NOMO-1 treated with dmso at 0.1 percent for 144 hours (cell line): ENCODE results near the gene TWIST1.

Experiments used
- DNase-seq: peaks from one replicate; lab custom pipeline; 2025; ENCODE audit not compliant: unreplicated experiment; lab: John Stamatoyannopoulos, UW

The TWIST1 gene

DNA sequence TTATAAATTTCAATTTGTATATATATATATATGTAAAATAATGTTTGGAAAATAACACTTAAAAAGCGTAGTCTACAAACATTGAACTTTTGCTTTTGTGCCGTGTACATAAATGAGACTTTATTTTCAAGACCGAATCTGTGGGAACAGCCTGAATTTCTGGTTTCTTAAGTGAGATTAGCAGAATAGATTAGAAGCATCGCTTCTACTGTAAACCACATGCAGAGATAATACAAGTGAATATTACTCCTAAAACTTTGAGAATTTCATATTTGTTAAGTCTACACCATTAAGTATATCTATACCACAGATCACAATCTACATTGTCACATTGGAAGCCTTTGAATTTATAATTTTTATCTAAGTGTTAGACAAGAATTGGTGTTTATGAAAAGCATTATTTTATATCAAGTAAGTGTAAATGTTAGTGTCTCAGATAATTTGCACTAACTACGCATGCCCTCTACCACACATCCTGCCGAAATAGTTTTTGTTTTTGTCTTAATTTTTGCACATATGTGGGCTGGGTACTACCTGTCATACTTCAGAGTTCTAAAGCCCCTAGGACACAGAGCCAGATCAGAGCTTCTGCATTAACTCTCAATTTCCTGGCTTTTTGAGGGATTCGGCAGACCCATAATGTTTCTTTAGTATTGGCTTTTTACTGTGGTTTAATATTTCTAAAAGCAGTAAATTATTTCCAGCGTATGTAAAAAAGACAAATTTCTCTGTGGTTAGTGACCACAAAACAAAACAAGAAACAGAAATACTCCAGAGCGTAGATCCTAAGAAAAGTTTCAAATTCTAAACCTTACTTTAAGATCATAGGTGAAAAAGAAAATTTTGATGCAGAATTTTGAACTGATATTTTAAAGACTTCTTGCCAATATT is 20.0 kb downstream of the TWIST1 start:
- DNase-seq: no peak

DNA sequence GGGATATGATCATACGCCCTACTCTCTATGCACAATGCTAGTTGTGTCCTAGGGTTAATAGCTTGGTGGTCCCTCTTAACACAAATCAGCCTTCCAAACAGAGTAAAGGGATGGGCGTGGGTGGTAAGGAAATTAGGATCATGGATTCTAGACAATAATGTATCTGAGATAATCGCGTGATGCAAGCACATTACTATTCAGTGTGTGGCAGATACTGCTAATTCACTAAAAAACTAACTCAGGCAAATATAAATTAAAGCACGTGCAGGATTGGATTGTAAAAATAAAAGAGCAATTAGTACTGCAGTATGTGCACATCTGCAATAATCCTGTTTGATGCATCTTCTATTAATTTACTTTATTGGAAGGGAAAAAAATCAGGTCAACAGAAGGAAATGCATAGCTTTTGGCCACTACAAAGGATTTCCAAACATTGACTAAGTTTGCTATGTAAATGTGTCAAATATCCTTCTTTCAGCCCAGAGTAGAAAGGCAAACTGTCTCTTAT is 22.0 kb downstream of the TWIST1 start:
- DNase-seq: no peak

DNA sequence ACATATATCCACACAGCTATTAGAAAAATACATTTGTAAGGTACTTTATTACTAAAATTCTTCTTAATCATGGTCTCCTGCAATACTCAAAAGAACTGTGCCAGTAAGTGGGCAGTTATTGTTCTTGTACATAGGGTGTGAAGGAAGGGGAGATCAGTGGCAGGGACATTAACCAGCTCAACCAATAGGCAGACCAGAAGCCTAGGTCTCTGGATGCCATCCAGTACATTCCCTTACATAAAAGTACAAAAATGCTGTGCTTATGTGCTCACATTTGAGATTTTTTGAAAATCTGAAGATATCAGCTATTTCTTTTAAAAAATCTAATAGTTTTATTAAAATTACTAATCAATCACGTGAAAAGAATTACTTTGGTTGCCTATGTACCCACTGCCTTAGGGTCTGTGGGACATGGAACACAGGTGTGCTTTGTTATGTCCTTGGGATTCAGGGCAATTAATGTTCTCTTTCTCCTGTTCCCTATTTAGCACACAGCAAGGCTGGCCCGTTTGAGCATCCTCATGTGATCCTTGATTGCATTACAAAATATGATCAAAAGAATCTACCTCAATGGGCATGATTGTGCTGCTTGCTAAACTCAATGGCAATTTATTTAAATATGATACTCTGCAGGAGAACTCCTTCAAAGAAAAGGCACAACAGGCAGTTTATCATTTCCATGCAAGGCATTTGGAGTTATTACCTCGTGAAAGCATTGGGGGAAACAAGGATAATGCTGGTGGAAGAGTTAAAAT is 22.7 kb downstream of the TWIST1 start:
- no peak for DNase-seq

DNA sequence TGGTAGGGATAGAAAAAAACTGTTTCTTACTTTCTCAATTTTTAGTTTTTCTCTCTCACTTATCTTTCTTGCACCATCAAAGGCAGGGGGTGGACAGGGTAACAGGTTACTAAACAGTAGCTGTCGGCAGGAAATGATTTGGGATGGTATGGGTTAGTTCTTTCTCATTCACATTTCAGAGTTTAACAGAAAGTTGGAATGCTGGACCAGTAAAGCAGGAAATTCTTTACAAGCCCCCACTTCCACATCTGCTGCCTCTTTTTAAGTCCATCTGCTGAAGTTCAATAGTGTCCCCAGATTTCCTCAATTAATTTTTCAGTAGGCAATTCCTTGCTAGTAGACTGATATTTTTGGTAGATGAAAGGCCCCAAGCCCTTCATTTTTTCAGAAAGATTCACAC is 23.3 kb downstream of the TWIST1 start:
- no peak for DNase-seq

DNA sequence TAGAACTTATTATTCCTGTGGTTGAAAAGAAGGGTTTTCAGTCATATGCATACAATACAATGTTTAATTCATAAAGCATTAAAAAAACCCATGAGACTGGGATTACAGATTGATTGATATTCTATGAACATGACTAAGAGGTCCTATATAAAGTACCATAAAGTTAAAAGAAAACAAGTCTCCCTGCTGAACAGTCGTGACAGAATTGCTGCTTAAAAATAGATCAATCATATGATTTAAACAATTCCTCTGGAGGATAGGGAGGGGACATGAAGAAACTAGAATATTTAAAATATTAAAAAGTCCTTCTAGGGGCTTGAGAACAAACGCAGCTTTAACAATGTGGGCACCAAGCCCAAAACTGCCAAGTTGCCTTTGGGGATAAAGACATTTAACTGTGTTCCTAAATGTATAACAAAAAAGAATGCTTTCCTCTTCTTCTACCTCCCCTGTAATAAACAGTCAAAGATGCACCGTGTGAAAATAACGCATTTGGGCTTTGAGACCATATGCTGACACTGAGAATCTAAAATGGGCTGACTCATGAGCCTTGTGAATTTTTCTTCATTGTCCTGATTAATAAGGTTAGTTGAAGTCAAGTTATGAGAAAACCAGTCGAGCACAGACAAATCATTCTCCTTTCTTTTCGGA is 25.8 kb downstream of the TWIST1 start:
- DNase-seq: no peak

DNA sequence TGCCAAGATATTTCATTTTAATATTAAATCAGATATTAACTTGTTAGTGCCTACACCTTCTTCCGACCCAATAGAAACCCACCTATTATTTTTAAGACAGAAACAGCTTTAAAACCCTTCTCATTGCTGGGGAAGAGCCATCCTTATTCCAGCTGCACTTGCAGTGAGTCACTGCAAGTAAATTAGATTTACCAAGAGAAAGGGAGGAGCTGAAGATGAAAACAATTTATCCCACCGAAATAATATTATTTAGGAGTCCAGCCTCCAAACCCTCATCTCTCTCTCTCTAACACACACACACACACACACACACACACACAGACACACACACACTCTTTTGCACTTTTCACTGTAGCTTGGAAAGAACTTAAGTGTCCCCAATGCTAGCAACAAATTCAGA is 26.9 kb downstream of the TWIST1 start:
- DNase-seq: no peak

DNA sequence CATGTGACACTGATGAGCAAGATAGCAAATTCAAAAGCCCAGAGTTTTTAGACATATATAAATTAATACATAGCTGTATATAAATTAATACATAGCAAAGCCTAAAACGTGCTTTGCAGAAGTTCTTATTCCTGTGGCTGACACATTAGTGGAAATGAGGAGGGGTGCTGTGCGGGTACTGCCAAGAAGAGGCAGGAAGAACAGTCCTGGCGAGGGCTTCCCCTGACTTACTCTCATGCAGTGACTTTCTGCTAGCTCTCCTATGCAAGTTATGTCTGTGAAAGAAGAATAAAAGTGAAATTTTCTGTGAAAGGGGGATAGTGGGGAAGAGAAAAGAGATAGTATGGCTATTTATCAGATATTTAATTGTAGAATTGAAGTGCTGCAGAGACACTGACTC is 27.6 kb downstream of the TWIST1 start:
- DNase-seq: no peak

DNA sequence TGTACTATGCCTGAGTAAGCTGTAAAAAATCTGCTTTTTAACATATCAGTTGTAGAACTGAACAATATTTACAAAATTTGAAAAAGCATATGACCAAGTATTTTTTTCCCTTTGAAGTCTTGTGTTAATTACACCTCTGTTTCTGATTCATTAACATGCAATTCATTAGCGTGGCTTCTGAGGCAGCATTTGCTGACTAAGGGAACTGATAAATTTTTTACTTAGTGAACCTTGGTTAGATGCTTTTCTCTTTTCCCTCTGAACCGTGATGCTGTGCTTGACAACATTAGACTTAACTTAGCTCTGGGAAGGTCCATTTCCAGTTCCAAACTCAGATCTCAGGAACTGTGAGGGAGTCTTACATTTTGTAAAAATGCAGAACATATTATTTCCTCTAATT is 28.1 kb downstream of the TWIST1 start:
- DNase-seq: no peak

DNA sequence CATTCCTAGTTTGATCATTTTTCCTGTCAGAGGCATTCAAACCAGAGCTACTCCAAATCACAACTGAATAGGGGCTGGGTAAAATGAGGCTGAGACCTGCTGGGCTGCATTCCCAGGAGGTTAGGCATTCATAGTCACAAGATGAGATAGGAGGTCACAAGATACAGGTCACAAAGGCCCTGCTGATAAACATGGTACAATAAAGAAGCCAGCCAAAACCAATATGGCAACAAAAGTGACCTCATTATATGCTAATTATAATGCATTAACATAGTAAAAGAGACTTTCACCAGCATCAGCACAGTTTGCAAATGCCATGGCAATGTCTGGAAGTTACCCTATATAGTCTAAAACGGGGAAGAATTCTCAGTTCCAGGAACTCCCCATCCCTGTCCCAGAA is 37.3 kb downstream of the TWIST1 start:
- no peak for DNase-seq

DNA sequence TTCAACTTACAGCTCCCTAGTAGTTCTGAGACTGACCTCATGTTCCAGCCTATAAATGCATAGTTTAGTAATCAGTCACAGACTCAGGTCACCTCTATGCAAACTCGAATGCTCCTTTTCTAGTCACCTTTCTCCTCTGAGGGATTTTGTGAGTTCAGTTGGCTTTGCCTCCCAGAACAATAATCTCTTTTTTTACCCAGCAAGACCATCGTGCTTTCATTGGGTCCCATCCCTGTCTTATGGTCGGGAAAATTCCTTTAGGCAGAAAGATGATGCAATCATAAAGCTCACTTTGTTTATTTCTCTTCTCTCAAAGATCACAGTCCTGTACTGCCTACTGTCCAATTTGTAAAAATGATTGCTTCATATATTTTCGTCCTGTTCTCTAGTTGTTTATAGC is 38.4 kb downstream of the TWIST1 start:
- DNase-seq: no peak

DNA sequence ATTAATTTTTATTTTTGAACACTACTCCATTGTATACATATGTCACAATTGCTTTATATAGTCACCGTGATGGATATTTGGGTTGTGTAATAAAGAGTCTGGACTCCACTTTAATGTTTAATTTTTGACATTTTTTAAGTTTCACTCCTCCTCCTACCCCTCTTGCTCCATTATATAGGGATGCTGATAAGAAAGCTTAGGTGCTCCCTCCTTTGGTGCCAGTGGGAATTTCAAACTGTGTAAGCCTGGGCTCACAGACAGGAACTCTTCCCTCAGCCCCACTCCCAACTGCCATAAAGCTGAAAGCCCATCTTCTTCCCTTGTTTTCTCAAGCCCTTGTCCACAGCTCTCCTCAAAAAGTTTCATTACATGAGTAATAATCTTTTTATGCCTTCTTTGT is 47.6 kb downstream of the TWIST1 start:
- no peak for DNase-seq

DNA sequence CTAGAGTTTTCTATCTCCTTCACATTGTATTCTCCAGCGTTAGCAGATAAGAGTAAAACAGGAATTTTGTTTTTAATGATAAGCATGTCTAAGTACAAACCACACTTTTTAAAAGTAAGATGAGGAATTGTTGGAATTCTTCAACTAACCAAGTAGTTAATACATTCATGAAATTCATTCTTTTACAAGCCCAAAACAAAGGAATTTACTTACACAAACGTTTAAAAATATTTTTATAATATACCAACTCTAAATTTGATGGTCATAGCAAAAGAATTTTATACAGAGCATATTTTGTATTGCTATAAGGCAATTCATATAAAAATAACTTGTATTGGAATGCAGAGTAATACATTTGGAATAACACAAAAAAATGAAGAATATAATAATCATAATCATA is 51.3 kb downstream of the TWIST1 start:
- no peak for DNase-seq
